Subcutaneous abdominal adipose tissue (tissue), 5 donors: ENCODE results near the gene SLC12A2.

ENCODE experiments used
- H3K27ac ChIP-seq: one replicate; pipeline ENCODE4 v1.7.0; 2013; ENCODE audit warnings: low read depth, mild to moderate bottlenecking, inconsistent platforms, low read length, moderate library complexity
- H3K27me3 ChIP-seq, 5 donors: one replicate each; pipeline ENCODE4 v1.7.0; 2013; ENCODE audit warnings: low read length in 5 of 5, inconsistent platforms in 1 of 5; ENCODE audit not compliant: control insufficient read depth in 5 of 5, insufficient read depth in 4 of 5
- H3K36me3 ChIP-seq, 5 donors: one replicate each; pipeline ENCODE4 v1.7.0; 2013; ENCODE audit warnings: low read length in 5 of 5; ENCODE audit not compliant: control insufficient read depth in 5 of 5, insufficient read depth in 5 of 5
- H3K4me1 ChIP-seq, 5 donors: one replicate each; pipeline ENCODE4 v1.7.0; 2013; ENCODE audit warnings: low read length in 5 of 5, mild to moderate bottlenecking in 3 of 5, moderate library complexity in 1 of 5; ENCODE audit not compliant: control insufficient read depth in 5 of 5, insufficient read depth in 5 of 5
- H3K4me3 ChIP-seq, 5 donors: one replicate each; pipeline ENCODE4 v1.7.0; 2013; ENCODE audit warnings: low read length in 5 of 5, low read depth in 1 of 5
- H3K9ac ChIP-seq, 5 donors: one replicate each; pipeline ENCODE4 v1.7.0; 2013; ENCODE audit warnings: low read length in 5 of 5, mild to moderate bottlenecking in 4 of 5, moderate library complexity in 3 of 5
- H3K9me3 ChIP-seq, 5 donors: one replicate each; pipeline ENCODE4 v1.7.0; 2013; ENCODE audit warnings: low read length in 5 of 5; ENCODE audit not compliant: control insufficient read depth in 5 of 5
- donor health status: healthy.
- donor health status: healthy.
- donor health status: healthy.
- donor health status: healthy.
- donor health status: healthy.

Gene SLC12A2

GRCh38 chr5:128193665-128194390 lies 110.3 kb downstream of the SLC12A2 start:
- peaks cover 0 to 4% (median 0%) of the 10 kb centered on the region in 5 donors for H3K36me3 ChIP-seq
- H3K27me3 ChIP-seq: no peaks in the 10 kb centered on the region
- no peaks in the 10 kb centered on the region for H3K4me1 ChIP-seq

DNA sequence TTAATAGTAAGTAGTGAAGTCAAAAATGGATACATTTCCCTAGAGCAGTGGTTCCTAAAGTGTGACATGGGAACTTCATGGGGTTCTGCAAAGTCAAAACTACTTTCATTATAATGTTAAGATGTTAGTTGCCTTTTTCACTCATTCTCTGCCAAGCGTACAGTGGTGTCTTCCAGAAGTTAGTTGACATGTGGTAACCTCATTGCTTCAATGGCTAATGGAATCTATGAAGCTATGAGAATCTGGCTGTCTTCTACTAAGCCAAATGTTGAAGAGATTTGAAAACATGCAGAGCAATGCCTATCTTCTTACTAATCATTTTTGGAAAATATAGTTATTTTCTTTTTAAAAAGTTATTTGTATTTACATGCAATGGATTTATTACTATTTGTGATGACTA lies 111.8 kb downstream of the SLC12A2 start:
- no peaks in the 10 kb centered on the region for H3K9me3 ChIP-seq
- peaks cover 0 to 4% (median 0%) of the 10 kb centered on the region in 5 donors for H3K36me3 ChIP-seq
- no peak overlapping the region for H3K27ac ChIP-seq
- H3K27me3 ChIP-seq: no peaks in the 10 kb centered on the region
- no peak overlapping the region for H3K4me3 ChIP-seq
- no peak overlapping the region for H3K9ac ChIP-seq
- H3K4me1 ChIP-seq: no peaks in the 10 kb centered on the region

More at GRCh38 chr5:128193665-128194390, 110.3 kb downstream of the SLC12A2 start:
- Histone ChIP-seq H3K4me3 (no peak overlapping the region), H3K9me3 (no peaks in the 10 kb centered on the region), H3K27ac (no peak overlapping the region), H3K9ac (no peak overlapping the region)

GRCh38 chr5:128196080-128196479 lies 112.5 kb downstream of the SLC12A2 start:
- Histone ChIP-seq H3K4me1 (peaks cover 0 to 2% (median 0%) of the 10 kb centered on the region in 5 donors), H3K27me3 (no peaks in the 10 kb centered on the region), H3K4me3 (no peak overlapping the region), H3K27ac (no peak overlapping the region), H3K36me3 (peaks cover 0 to 4% (median 0%) of the 10 kb centered on the region in 5 donors), H3K9ac (no peak overlapping the region), H3K9me3 (no peaks in the 10 kb centered on the region)

- Histone ChIP-seq H3K36me3 (peaks cover 0 to 4% (median 0%) of the 10 kb centered on the region in 5 donors), H3K9ac (no peak overlapping the region), H3K27me3 (no peaks in the 10 kb centered on the region), H3K4me1 (peaks cover 0 to 8% (median 3%) of the 10 kb centered on the region in 5 donors), H3K4me3 (no peak overlapping the region), H3K9me3 (no peaks in the 10 kb centered on the region), H3K27ac (no peak overlapping the region)
Measured at GRCh38 chr5:128196791-128197190, 113.2 kb downstream of the SLC12A2 start.

GRCh38 chr5:128197896-128198522 lies 114.4 kb downstream of the SLC12A2 start:
- Histone ChIP-seq H3K4me3 (no peak overlapping the region), H3K27ac (no peak overlapping the region), H3K27me3 (peaks cover 0 to 3% (median 0%) of the 10 kb centered on the region in 5 donors), H3K4me1 (peaks cover 0 to 8% (median 3%) of the 10 kb centered on the region in 5 donors), H3K9ac (no peak overlapping the region), H3K9me3 (no peaks in the 10 kb centered on the region), H3K36me3 (no peaks in the 10 kb centered on the region)

GRCh38 chr5:128199104-128199503 lies 115.5 kb downstream of the SLC12A2 start:
- H3K9ac ChIP-seq: no peak overlapping the region
- H3K4me1 ChIP-seq: peaks cover 0 to 8% (median 3%) of the 10 kb centered on the region in 5 donors
- peaks cover 0 to 3% (median 0%) of the 10 kb centered on the region in 5 donors for H3K27me3 ChIP-seq
- no peaks in the 10 kb centered on the region for H3K36me3 ChIP-seq
- no peak overlapping the region for H3K27ac ChIP-seq
- no peak overlapping the region for H3K4me3 ChIP-seq
- no peaks in the 10 kb centered on the region for H3K9me3 ChIP-seq

DNA sequence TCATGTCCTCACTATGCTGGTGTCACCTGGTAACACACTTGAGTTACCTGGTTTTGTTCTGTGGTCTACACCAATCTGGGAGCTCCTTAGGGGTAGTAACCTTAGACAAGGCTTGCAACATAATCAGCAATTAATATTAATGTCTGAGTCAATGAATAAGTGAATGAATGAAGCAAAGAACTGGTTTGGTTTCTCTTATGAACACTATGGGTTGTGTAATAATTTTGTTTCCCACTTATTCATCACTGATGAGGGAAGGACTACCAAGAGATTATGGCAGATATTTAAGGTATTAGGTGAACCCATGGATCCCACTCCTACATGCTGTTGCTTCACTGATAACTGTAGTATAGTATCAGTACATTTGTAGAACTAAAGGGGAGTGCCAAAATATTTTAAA lies 116.0 kb downstream of the SLC12A2 start:
- Histone ChIP-seq H3K36me3 (no peaks in the 10 kb centered on the region), H3K27ac (no peak overlapping the region), H3K9me3 (no peaks in the 10 kb centered on the region), H3K4me3 (no peak overlapping the region), H3K4me1 (peaks cover 0 to 8% (median 3%) of the 10 kb centered on the region in 5 donors), H3K9ac (no peak overlapping the region), H3K27me3 (peaks cover 0 to 3% (median 0%) of the 10 kb centered on the region in 5 donors)

GRCh38 chr5:128201065-128201926 lies 117.7 kb downstream of the SLC12A2 start:
- peaks cover 0 to 3% (median 0%) of the 10 kb centered on the region in 5 donors for H3K27me3 ChIP-seq
- H3K36me3 ChIP-seq: no peaks in the 10 kb centered on the region
- H3K4me3 ChIP-seq: peak overlapping the region in 1 of 5 donors; percentile 41
- no peaks in the 10 kb centered on the region for H3K9me3 ChIP-seq
- H3K27ac ChIP-seq: no peak overlapping the region
- no peak overlapping the region for H3K9ac ChIP-seq
- peaks cover 0 to 8% (median 3%) of the 10 kb centered on the region in 5 donors for H3K4me1 ChIP-seq

- H3K9ac ChIP-seq: no peak overlapping the region
- H3K27me3 ChIP-seq: peaks cover 0 to 3% (median 0%) of the 10 kb centered on the region in 5 donors
- no peaks in the 10 kb centered on the region for H3K36me3 ChIP-seq
- peaks cover 0 to 8% (median 3%) of the 10 kb centered on the region in 5 donors for H3K4me1 ChIP-seq
- H3K27ac ChIP-seq: no peak overlapping the region
- no peaks in the 10 kb centered on the region for H3K9me3 ChIP-seq
- H3K4me3 ChIP-seq: no peak overlapping the region
Measured at GRCh38 chr5:128202320-128202719, 118.8 kb downstream of the SLC12A2 start.
